ENCODE data around the gene NAGLU.

The NAGLU gene

GRCh38 chr17:42536048-42536371 is at the start of gene NAGLU:
Gene NAGLU, plus strand, starts transcription at chr17:42536241. Its CDS starts 32 bp downstream, at chr17:42536273.
- H3K27ac ChIP-seq (ENCODE audit: low read depth, low read length) = peak within 1 kb of the TSS; percentile 67

GRCh38 chr17:42488032-42488431 is 48.0 kb upstream of the NAGLU start:
- H3K27me3 ChIP-seq (ENCODE audit: insufficient read depth, low read length) = no peaks in the 10 kb centered on the region
- H2AFZ ChIP-seq (ENCODE audit: low read length, unreplicated experiment) = no peak overlapping the region
- no peaks in the 10 kb centered on the region for H3K4me1 ChIP-seq (ENCODE audit: control insufficient read depth, insufficient read depth, low read length, unreplicated experiment)
- peaks cover 20% of the 10 kb centered on the region for H3K36me3 ChIP-seq (ENCODE audit: insufficient read depth, low read length)
- no peak overlapping the region for H3K27ac ChIP-seq (ENCODE audit: low read depth, low read length)
- no peaks in the 10 kb centered on the region for H3K79me2 ChIP-seq (ENCODE audit: control insufficient read depth, insufficient read depth, low read length, unreplicated experiment)
- no peak overlapping the region for H3K4me3 ChIP-seq (ENCODE audit: low read depth, low read length)

More at GRCh38 chr17:42536048-42536371, at the start of gene NAGLU:
- Histone ChIP-seq H3K79me2 (ENCODE audit: control insufficient read depth, insufficient read depth, low read length, unreplicated experiment) (peaks cover 14% of the 10 kb centered on the region), H3K4me3 (ENCODE audit: low read depth, low read length) (peak within 1 kb of the TSS; percentile 93), H3K4me1 (ENCODE audit: control insufficient read depth, insufficient read depth, low read length, unreplicated experiment) (peaks cover 14% of the 10 kb centered on the region), H2AFZ (ENCODE audit: low read length, unreplicated experiment) (peak within 1 kb of the TSS; percentile 87), H3K36me3 (ENCODE audit: insufficient read depth, low read length) (peaks cover 6% of the 10 kb centered on the region; the same call in 1 of the 2 replicates), H3K27me3 (ENCODE audit: insufficient read depth, low read length) (no peaks in the 10 kb centered on the region)

GRCh38 chr17:42493319-42493718 is 42.7 kb upstream of the NAGLU start:
- H3K4me1 ChIP-seq (ENCODE audit: control insufficient read depth, insufficient read depth, low read length, unreplicated experiment) = no peaks in the 10 kb centered on the region
- no peak overlapping the region for H3K27ac ChIP-seq (ENCODE audit: low read depth, low read length)
- H3K36me3 ChIP-seq (ENCODE audit: insufficient read depth, low read length) = peaks cover 13% of the 10 kb centered on the region; the same call in 1 of the 2 replicates
- H2AFZ ChIP-seq (ENCODE audit: low read length, unreplicated experiment) = no peak overlapping the region
- H3K27me3 ChIP-seq (ENCODE audit: insufficient read depth, low read length) = no peaks in the 10 kb centered on the region
- H3K79me2 ChIP-seq (ENCODE audit: control insufficient read depth, insufficient read depth, low read length, unreplicated experiment) = no peaks in the 10 kb centered on the region
- no peak overlapping the region for H3K4me3 ChIP-seq (ENCODE audit: low read depth, low read length)

GRCh38 chr17:42494673-42495072 is 41.4 kb upstream of the NAGLU start:
- H3K36me3 ChIP-seq (ENCODE audit: insufficient read depth, low read length) = peaks cover 10% of the 10 kb centered on the region

GRCh38 chr17:42498828-42499227 is 37.2 kb upstream of the NAGLU start:
- no peaks in the 10 kb centered on the region for H3K4me1 ChIP-seq (ENCODE audit: control insufficient read depth, insufficient read depth, low read length, unreplicated experiment)
- no peaks in the 10 kb centered on the region for H3K27me3 ChIP-seq (ENCODE audit: insufficient read depth, low read length)
- H3K4me3 ChIP-seq (ENCODE audit: low read depth, low read length) = no peak overlapping the region
- no peak overlapping the region for H2AFZ ChIP-seq (ENCODE audit: low read length, unreplicated experiment)
- no peaks in the 10 kb centered on the region for H3K79me2 ChIP-seq (ENCODE audit: control insufficient read depth, insufficient read depth, low read length, unreplicated experiment)
- H3K27ac ChIP-seq (ENCODE audit: low read depth, low read length) = no peak overlapping the region
- H3K36me3 ChIP-seq (ENCODE audit: insufficient read depth, low read length) = peaks cover 15% of the 10 kb centered on the region

More at GRCh38 chr17:42494673-42495072, 41.4 kb upstream of the NAGLU start:
- Histone ChIP-seq H3K27ac (ENCODE audit: low read depth, low read length) (no peak overlapping the region), H3K4me1 (ENCODE audit: control insufficient read depth, insufficient read depth, low read length, unreplicated experiment) (no peaks in the 10 kb centered on the region), H2AFZ (ENCODE audit: low read length, unreplicated experiment) (no peak overlapping the region), H3K27me3 (ENCODE audit: insufficient read depth, low read length) (no peaks in the 10 kb centered on the region), H3K79me2 (ENCODE audit: control insufficient read depth, insufficient read depth, low read length, unreplicated experiment) (no peaks in the 10 kb centered on the region), H3K4me3 (ENCODE audit: low read depth, low read length) (no peak overlapping the region)

- Histone ChIP-seq H3K79me2 (ENCODE audit: control insufficient read depth, insufficient read depth, low read length, unreplicated experiment) (no peaks in the 10 kb centered on the region), H3K4me1 (ENCODE audit: control insufficient read depth, insufficient read depth, low read length, unreplicated experiment) (no peaks in the 10 kb centered on the region), H3K36me3 (ENCODE audit: insufficient read depth, low read length) (peaks cover 19% of the 10 kb centered on the region), H3K4me3 (ENCODE audit: low read depth, low read length) (no peak overlapping the region), H3K27ac (ENCODE audit: low read depth, low read length) (no peak overlapping the region), H2AFZ (ENCODE audit: low read length, unreplicated experiment) (no peak overlapping the region), H3K27me3 (ENCODE audit: insufficient read depth, low read length) (no peaks in the 10 kb centered on the region)
Measured at GRCh38 chr17:42502091-42502490, 34.0 kb upstream of the NAGLU start.

- Histone ChIP-seq H3K4me1 (ENCODE audit: control insufficient read depth, insufficient read depth, low read length, unreplicated experiment) (no peaks in the 10 kb centered on the region), H3K27ac (ENCODE audit: low read depth, low read length) (no peak overlapping the region), H3K4me3 (ENCODE audit: low read depth, low read length) (no peak overlapping the region), H3K36me3 (ENCODE audit: insufficient read depth, low read length) (peaks cover 19% of the 10 kb centered on the region), H2AFZ (ENCODE audit: low read length, unreplicated experiment) (no peak overlapping the region), H3K27me3 (ENCODE audit: insufficient read depth, low read length) (no peaks in the 10 kb centered on the region), H3K79me2 (ENCODE audit: control insufficient read depth, insufficient read depth, low read length, unreplicated experiment) (no peaks in the 10 kb centered on the region)
Measured at GRCh38 chr17:42502926-42503325, 33.1 kb upstream of the NAGLU start.

- H3K4me3 ChIP-seq (ENCODE audit: low read depth, low read length) = no peak overlapping the region
- H3K27me3 ChIP-seq (ENCODE audit: insufficient read depth, low read length) = no peaks in the 10 kb centered on the region
- H3K36me3 ChIP-seq (ENCODE audit: insufficient read depth, low read length) = peaks cover 15% of the 10 kb centered on the region; the same call in 1 of the 2 replicates
- H2AFZ ChIP-seq (ENCODE audit: low read length, unreplicated experiment) = no peak overlapping the region
- H3K79me2 ChIP-seq (ENCODE audit: control insufficient read depth, insufficient read depth, low read length, unreplicated experiment) = no peaks in the 10 kb centered on the region
- no peaks in the 10 kb centered on the region for H3K4me1 ChIP-seq (ENCODE audit: control insufficient read depth, insufficient read depth, low read length, unreplicated experiment)
- no peak overlapping the region for H3K27ac ChIP-seq (ENCODE audit: low read depth, low read length)
Measured at GRCh38 chr17:42507671-42508070, 28.4 kb upstream of the NAGLU start.

GRCh38 chr17:42508426-42509165 is 27.4 kb upstream of the NAGLU start:
- Histone ChIP-seq H3K79me2 (ENCODE audit: control insufficient read depth, insufficient read depth, low read length, unreplicated experiment) (no peaks in the 10 kb centered on the region), H3K36me3 (ENCODE audit: insufficient read depth, low read length) (peaks cover 8% of the 10 kb centered on the region; the same call in 1 of the 2 replicates), H3K4me3 (ENCODE audit: low read depth, low read length) (no peak overlapping the region), H3K27ac (ENCODE audit: low read depth, low read length) (no peak overlapping the region), H2AFZ (ENCODE audit: low read length, unreplicated experiment) (no peak overlapping the region), H3K27me3 (ENCODE audit: insufficient read depth, low read length) (no peaks in the 10 kb centered on the region), H3K4me1 (ENCODE audit: control insufficient read depth, insufficient read depth, low read length, unreplicated experiment) (no peaks in the 10 kb centered on the region)

- H3K27ac ChIP-seq (ENCODE audit: low read depth, low read length) = no peak overlapping the region
- H2AFZ ChIP-seq (ENCODE audit: low read length, unreplicated experiment) = no peak overlapping the region
- H3K4me3 ChIP-seq (ENCODE audit: low read depth, low read length) = no peak overlapping the region
- no peaks in the 10 kb centered on the region for H3K79me2 ChIP-seq (ENCODE audit: control insufficient read depth, insufficient read depth, low read length, unreplicated experiment)
- no peaks in the 10 kb centered on the region for H3K27me3 ChIP-seq (ENCODE audit: insufficient read depth, low read length)
- H3K36me3 ChIP-seq (ENCODE audit: insufficient read depth, low read length) = peaks cover 3% of the 10 kb centered on the region; the same call in 1 of the 2 replicates
- H3K4me1 ChIP-seq (ENCODE audit: control insufficient read depth, insufficient read depth, low read length, unreplicated experiment) = no peaks in the 10 kb centered on the region
Measured at GRCh38 chr17:42509409-42509808, 26.6 kb upstream of the NAGLU start.

- Histone ChIP-seq H3K27ac (ENCODE audit: low read depth, low read length) (no peak overlapping the region), H3K4me3 (ENCODE audit: low read depth, low read length) (no peak overlapping the region), H2AFZ (ENCODE audit: low read length, unreplicated experiment) (no peak overlapping the region), H3K27me3 (ENCODE audit: insufficient read depth, low read length) (no peaks in the 10 kb centered on the region), H3K4me1 (ENCODE audit: control insufficient read depth, insufficient read depth, low read length, unreplicated experiment) (no peaks in the 10 kb centered on the region), H3K36me3 (ENCODE audit: insufficient read depth, low read length) (no peaks in the 10 kb centered on the region), H3K79me2 (ENCODE audit: control insufficient read depth, insufficient read depth, low read length, unreplicated experiment) (no peaks in the 10 kb centered on the region)
Measured at GRCh38 chr17:42509841-42510240, 26.2 kb upstream of the NAGLU start.
